GM19463 (cell line): ENCODE results near the gene RFPL3.

Experiments
- ATAC-seq: cut with Tn5 transposase; IDR thresholded peaks from one replicate; pipeline ENCODE4 v1.9.1; 2021; ENCODE audit warnings: mild to moderate bottlenecking, moderate library complexity; ENCODE audit not compliant: unreplicated experiment

RFPL3 gene

DNA sequence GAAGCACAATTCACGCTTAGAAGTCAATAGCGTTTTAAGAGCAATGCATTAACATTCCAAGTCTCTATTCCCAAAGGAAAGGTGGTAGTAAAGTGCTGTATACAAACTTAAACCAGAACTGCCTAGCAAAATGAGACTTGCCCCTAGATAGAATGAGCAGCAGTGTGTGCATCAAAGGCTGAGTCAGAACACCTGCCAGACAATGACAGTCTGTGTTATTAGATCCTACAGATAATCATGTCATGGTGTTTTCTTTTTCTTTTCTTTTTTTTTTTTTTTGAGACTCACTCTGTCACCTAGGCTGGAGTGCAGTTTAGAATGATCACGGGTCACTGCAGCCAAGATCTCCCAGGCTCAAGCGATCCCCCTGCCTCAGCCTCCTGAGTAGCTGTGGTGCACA is 52.8 kb downstream of the RFPL3 start:
- no peak for ATAC-seq
